OCI-LY3 (cell line): ENCODE data around the gene NOL4L.

ENCODE experiments used
- CTCF ChIP-seq: fragments of 200-600, 300-600 bp; sonication (generic); IDR thresholded peaks from 2 replicates; pipeline ENCODE4 v1.5.1; 2014; ENCODE audit warnings: antibody characterized with exemption, low read length, low read depth
- EZH2phosphoT487 ChIP-seq: fragments of 200-600 bp; shearing (Covaris generic); IDR thresholded peaks from 2 replicates; pipeline ENCODE4 v1.6.1; 2018; ENCODE audit warnings: antibody characterized with exemption, mixed run types, low read depth

GRCh38 chr20:32495949-32496348 lies 89.2 kb downstream of the NOL4L start:
- TF ChIP-seq CTCF (no peak), EZH2phosphoT487 (no peak)
